Measurements from ENCODE around the gene CDH13. TPM values are rescaled to one million over a fixed set of nuclear protein-coding genes. Genes with fewer than 3 reads are reported as not detected.

The CDH13 gene
- total and polyA plus RNA-seq, 2 of the 8 experiments (the other 6 are each of a cell fraction or from before 2014, with no cell fraction given): 2.3 to 2.4 TPM

DNA sequence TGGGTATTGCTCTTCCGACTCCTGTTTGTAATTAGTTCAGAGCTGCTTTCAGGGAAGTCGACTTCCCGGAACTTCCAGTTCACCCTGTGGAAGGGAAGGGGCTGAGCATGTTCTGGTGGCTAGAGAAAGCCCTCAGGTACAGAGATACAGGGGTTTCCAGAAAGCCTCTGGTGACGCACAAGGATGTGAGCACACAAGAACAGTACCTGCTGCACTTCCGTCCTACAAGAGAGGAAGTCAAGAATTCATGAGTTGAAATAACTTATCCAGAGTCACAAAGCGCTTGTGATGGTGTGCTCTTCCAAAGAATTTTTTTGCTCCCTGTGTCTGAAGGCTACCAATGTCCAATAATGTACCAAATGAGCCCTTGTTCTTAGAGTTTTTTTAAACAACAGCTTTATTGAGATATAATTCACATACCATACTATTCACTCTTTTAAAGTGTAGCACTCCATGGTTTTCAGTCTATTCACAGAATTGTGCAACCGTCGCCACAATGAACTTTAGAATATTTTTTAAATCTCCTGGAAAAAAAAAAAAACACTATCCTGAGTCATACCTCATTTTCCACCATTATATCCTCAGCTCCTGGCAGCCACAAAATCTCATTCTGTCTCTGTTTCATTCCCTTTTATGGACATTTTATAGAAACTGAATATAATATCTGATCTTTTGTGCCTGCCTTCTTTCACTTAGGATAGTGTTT is 327.6 kb downstream of the CDH13 start:
- Histone ChIP-seq H3K18ac (ENCODE audit: extremely low read depth, low read length) (no peak overlapping the region), H4K91ac (replicated peaks; ENCODE audit: insufficient read length, low read length) (no peak overlapping the region), H3K4me2 (ENCODE audit: insufficient read depth in 1 of 2, low read depth in 2 of 2, low read length in 2 of 2) (no peak overlapping the region), H3K36me3 (ENCODE audit: control insufficient read depth in 2 of 4, insufficient read depth in 4 of 4, low read length in 3 of 4) (no peaks in the 10 kb centered on the region), H3K4me1 (replicated peaks in 1 of 4; ENCODE audit: control insufficient read depth in 3 of 4, insufficient read depth in 4 of 4, low read length in 3 of 4) (no peaks in the 10 kb centered on the region), H3K27me3 (replicated peaks in 1 of 4; ENCODE audit: control insufficient read depth in 3 of 4, extremely low read depth in 1 of 4, insufficient read depth in 3 of 4, low read length in 3 of 4) (no peaks in the 10 kb centered on the region), H3K14ac (ENCODE audit: insufficient read length) (no peak overlapping the region), H3K9ac (replicated peaks in 1 of 4; ENCODE audit: extremely low read depth in 1 of 4, low read depth in 3 of 4, low read length in 3 of 4) (no peak overlapping the region), H2BK20ac (ENCODE audit: low read length) (no peak overlapping the region), H4K8ac (ENCODE audit: extremely low read depth, insufficient read depth, low read length) (no peak overlapping the region), H3K56ac (replicated peaks; ENCODE audit: insufficient read length, low read depth, low read length) (no peak overlapping the region), H3K79me1 (ENCODE audit: low read depth, low read length) (no peaks in the 10 kb centered on the region), H3K4me3 (ENCODE audit: extremely low read depth in 1 of 4, insufficient read depth in 2 of 4, low read depth in 3 of 4, low read length in 4 of 4) (no peak overlapping the region), H2BK12ac (ENCODE audit: low read depth, low read length) (no peak overlapping the region), H3K79me2 (ENCODE audit: control insufficient read depth in 1 of 2, insufficient read depth in 2 of 2, low read length in 2 of 2) (no peaks in the 10 kb centered on the region), H3K4ac (replicated peaks; ENCODE audit: insufficient read length, low read depth, low read length) (no peak overlapping the region), H3K23ac (ENCODE audit: insufficient read length) (no peak overlapping the region), H4K20me1 (replicated peaks in 1 of 2; ENCODE audit: control insufficient read depth in 1 of 2, insufficient read depth in 2 of 2, low read length in 2 of 2) (no peaks in the 10 kb centered on the region), H2BK5ac (ENCODE audit: low read depth, low read length) (no peak overlapping the region), H3K23me2 (ENCODE audit: low read depth, low read length) (no peaks in the 10 kb centered on the region), H4K5ac (ENCODE audit: insufficient read length, low read depth, low read length) (no peak overlapping the region), H3K27ac (ENCODE audit: low read depth, low read length) (no peak overlapping the region), H2AFZ (ENCODE audit: low read length) (no peak overlapping the region), H2BK120ac (replicated peaks; ENCODE audit: low read depth, low read length) (no peak overlapping the region), H3K9me3 (ENCODE audit: insufficient read depth in 2 of 2, low read depth in 1 of 2, low read length in 1 of 2) (no peaks in the 10 kb centered on the region), H2AK5ac (ENCODE audit: low read depth, low read length) (no peak overlapping the region), H2BK15ac (ENCODE audit: low read length) (no peak overlapping the region)
- ChIA-PET CTCF (ENCODE audit: partially characterized antibody) (no interaction called here), POLR2A (ENCODE audit: partially characterized antibody) (no interaction called here)
- FAIRE-seq (no peak), DNase-seq (ENCODE audit: low read depth in 1 of 2, low spot score in 2 of 2) (no peak)
- WGBS, 2 experiments (ENCODE audit: extremely low coverage in 1 of 2, insufficient coverage in 1 of 2, insufficient read length in 1 of 2, insufficient replicate concordance in 2 of 2, low coverage in 1 of 2, low lambda C conversion rate in 2 of 2, missing lambda C conversion rate in 1 of 2): 93% methylated on average over 8 of the region's 8 CpGs; no CpG with 5 or more reads in 1 of the 2 experiments
- TF ChIP-seq, protein P1, sequence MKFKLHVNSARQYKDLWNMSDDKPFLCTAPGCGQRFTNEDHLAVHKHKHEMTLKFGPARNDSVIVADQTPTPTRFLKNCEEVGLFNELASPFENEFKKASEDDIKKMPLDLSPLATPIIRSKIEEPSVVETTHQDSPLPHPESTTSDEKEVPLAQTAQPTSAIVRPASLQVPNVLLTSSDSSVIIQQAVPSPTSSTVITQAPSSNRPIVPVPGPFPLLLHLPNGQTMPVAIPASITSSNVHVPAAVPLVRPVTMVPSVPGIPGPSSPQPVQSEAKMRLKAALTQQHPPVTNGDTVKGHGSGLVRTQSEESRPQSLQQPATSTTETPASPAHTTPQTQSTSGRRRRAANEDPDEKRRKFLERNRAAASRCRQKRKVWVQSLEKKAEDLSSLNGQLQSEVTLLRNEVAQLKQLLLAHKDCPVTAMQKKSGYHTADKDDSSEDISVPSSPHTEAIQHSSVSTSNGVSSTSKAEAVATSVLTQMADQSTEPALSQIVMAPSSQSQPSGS (IDR thresholded peaks at IDR 0.05; ENCODE audit: low read length): no peak
